DMS153 treated with DMSO at 0.1 percent for 48 hours (cell line): ENCODE results near the gene RCBTB2.

Source experiments
- DNase-seq: peaks from one replicate; lab custom pipeline; 2025; ENCODE audit not compliant: unreplicated experiment; lab: John Stamatoyannopoulos, UW

Gene RCBTB2

GRCh38 chr13:48564056-48564455, 31.2 kb upstream of the RCBTB2 start:
- DNase-seq = no peak

- no peak for DNase-seq
These were observed 30.7 kb upstream of the RCBTB2 start for GRCh38 chr13:48563626-48564025.

GRCh38 chr13:48562296-48563066, 29.6 kb upstream of the RCBTB2 start:
- DNase-seq = no peak

- no peak for DNase-seq
These were observed 28.8 kb upstream of the RCBTB2 start for GRCh38 chr13:48561466-48562235.

GRCh38 chr13:48560657-48561337, 27.9 kb upstream of the RCBTB2 start:
- DNase-seq = no peak

- no peak for DNase-seq
These were observed 26.9 kb upstream of the RCBTB2 start for GRCh38 chr13:48559638-48560320.

GRCh38 chr13:48556817-48557216, 23.9 kb upstream of the RCBTB2 start:
- DNase-seq = no peak

- no peak for DNase-seq
These were observed 22.6 kb upstream of the RCBTB2 start for GRCh38 chr13:48555441-48555840.

GRCh38 chr13:48551329-48551728, 18.4 kb upstream of the RCBTB2 start:
- no peak for DNase-seq

- no peak for DNase-seq
These were observed 16.8 kb upstream of the RCBTB2 start for GRCh38 chr13:48549658-48550057.

- no peak for DNase-seq
These were observed 14.8 kb upstream of the RCBTB2 start for GRCh38 chr13:48547663-48548092.

- no peak for DNase-seq
These were observed 12.7 kb upstream of the RCBTB2 start for GRCh38 chr13:48545608-48546007.

GRCh38 chr13:48542581-48543341, 9.9 kb upstream of the RCBTB2 start:
- no peak for DNase-seq

GRCh38 chr13:48542138-48542537, 9.3 kb upstream of the RCBTB2 start:
- DNase-seq = no peak

- DNase-seq = no peak
These were observed 6.7 kb upstream of the RCBTB2 start for GRCh38 chr13:48539550-48539949.

- DNase-seq = no peak
These were observed 3.9 kb upstream of the RCBTB2 start for GRCh38 chr13:48536621-48537250.

- DNase-seq = no peak
These were observed 2.9 kb upstream of the RCBTB2 start for GRCh38 chr13:48535766-48536165.

GRCh38 chr13:48534911-48535501, 2.1 kb upstream of the RCBTB2 start:
- DNase-seq = no peak

GRCh38 chr13:48533961-48534600, 1.2 kb upstream of the RCBTB2 start:
- no peak for DNase-seq
